ENCODE data around the gene LCN10.

LCN10 gene

DNA sequence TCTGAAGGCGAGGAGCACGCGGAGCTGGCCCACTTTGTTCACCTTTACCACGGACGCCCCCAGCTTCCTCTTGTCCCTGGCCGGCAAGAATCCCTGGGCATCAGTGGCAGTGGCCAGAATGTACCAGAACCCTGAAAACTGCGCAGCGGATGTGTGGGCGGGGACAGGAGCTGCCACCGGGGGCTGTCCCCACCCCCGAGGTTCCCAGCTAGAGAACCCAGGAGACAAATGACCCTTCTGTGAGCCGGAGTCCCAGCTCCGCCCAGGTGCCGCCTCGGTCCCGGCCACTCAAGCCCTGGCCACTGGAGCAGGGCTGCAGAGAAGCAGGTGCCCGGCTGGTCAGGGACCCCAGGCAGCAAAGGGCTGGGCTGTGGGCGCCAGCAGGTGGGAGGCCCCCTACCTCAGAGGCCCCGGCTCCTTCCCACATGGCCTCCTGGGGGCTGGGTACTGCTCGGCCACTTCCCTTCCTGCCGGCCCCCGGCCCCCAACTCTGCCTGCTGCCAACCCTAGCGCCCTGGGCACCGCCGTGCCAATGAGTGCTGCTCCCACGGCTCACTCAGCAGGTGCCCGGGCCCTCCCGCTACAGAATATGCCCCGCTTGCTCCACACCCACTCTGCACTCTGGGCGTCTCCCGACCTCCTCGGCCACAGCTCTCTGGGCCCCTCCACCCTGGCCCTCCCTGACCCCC is 713 bp downstream of the LCN10 start:
- DNase-seq, result no peak
- TF ChIP-seq POLR2A (IDR thresholded peaks at IDR 0.05; ENCODE audit: low read length) (no peak), GATA1 (IDR thresholded peaks at IDR 0.05; ENCODE audit: low read depth, low read length) (no peak)

DNA sequence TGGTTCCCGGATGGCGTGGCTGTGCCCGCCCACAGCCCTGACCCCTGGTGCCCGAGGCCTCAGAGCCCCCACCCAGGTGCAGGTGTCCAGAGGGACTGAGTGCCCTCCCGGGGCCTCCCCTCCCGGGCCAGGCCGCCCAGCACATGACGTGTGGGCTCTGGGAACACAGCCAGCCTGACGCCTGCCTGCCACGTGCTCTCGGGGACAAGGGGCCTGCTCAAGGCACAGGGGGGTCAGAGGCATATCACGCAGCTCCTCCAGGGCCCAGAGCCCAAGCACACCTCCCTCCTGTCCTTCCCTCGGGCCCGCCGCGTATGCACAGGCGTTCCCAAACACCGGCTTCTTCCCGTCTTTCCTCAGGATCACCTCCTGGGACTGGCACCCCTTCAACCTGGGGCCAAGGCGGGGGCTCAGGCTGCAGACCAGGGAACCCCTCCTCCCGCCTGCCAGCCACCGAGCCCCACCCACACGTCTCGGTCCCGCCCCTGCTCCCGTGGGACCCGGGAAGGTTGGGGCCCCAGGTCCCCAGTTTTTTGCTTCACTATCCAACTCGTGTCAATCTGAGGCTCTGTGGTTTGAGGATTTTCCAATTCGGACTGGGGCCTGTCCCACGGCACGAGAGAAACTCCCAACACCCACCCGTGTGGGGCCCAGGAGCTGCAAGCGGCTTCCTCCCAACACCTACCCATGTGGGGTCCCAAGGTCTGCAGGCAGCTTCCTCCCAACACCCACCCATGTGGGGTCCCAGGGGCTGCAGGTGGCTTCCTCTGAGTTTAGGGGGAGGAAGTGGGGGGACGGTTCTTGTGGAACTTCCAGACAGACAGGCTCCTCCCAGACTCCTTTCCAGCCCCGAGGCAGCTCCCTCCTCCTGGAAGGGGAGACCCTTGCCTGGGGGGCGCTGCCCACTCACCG is 1.5 kb downstream of the LCN10 start:
- DNase-seq, result peak; percentile 34 to 45

GRCh38 chr9:136740491-136740890 is 2.2 kb downstream of the LCN10 start:
- DNase-seq, result no peak
- TF ChIP-seq GATA1 (IDR thresholded peaks at IDR 0.05; ENCODE audit: low read depth, low read length), result no peak
- TF ChIP-seq POLR2A (IDR thresholded peaks at IDR 0.05; ENCODE audit: low read length), result no peak

More for the DNA sequence above, 1.5 kb downstream of the LCN10 start:
- no peak for TF ChIP-seq POLR2A (IDR thresholded peaks at IDR 0.05; ENCODE audit: low read length)
- no peak for TF ChIP-seq GATA1 (IDR thresholded peaks at IDR 0.05; ENCODE audit: low read depth, low read length)

- no peak for DNase-seq
- TF ChIP-seq POLR2A (IDR thresholded peaks at IDR 0.05; ENCODE audit: low read length) (no peak), GATA1 (IDR thresholded peaks at IDR 0.05; ENCODE audit: low read depth, low read length) (no peak)
These were observed 2.7 kb downstream of the LCN10 start for GRCh38 chr9:136740069-136740468.

DNA sequence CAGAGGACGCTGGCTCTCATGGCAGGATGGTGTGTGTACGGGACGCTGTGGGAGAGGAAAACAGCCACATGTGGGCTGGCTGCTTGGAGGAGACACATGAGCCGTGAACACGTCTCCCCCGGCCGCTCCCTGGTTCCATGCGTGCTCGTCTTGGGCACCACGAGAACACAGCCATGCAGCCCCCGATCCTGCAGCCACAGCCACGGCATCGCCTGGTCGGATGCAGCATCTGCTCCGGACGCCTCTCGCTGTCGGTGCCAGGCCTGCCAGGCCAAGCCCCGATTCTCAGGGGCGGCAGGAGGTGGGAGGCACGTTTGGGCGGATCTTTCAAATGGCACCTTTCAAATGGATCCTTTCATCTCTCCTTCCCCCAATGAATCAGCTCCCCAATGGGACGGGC is 3.2 kb downstream of the LCN10 start:
- TF ChIP-seq POLR2A (IDR thresholded peaks at IDR 0.05; ENCODE audit: low read length) (no peak), GATA1 (IDR thresholded peaks at IDR 0.05; ENCODE audit: low read depth, low read length) (no peak)
- DNase-seq, result no peak

DNA sequence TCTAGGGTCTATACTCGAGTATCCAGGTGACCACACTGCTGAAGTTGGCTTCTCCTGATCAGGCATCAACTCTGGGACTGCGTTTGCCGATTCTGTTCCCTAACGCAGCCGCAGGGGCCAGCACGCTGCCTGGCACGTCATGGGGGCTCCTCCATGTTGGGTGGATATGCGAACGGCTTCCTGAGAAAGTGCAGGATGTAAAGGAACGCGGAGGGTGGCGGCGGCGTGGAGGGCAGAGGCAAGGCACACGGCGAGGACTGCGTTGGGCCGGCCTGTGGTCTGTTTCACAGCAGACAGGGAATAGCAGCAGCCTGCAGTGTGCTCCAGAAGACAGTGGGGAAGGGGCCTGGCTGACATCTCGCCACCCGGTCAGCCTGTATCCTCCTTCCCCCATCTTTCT is 3.8 kb downstream of the LCN10 start:
- DNase-seq, result no peak
- TF ChIP-seq POLR2A (IDR thresholded peaks at IDR 0.05; ENCODE audit: low read length), result no peak

- TF ChIP-seq POLR2A (IDR thresholded peaks at IDR 0.05; ENCODE audit: low read length) (no peak), GATA1 (IDR thresholded peaks at IDR 0.05; ENCODE audit: low read depth, low read length) (no peak)
- no peak for DNase-seq
These were observed 6.8 kb downstream of the LCN10 start for GRCh38 chr9:136735812-136736480.

GRCh38 chr9:136734837-136735496 is 7.8 kb downstream of the LCN10 start:
- no peak for TF ChIP-seq GATA1 (IDR thresholded peaks at IDR 0.05; ENCODE audit: low read depth, low read length)
- no peak for TF ChIP-seq POLR2A (IDR thresholded peaks at IDR 0.05; ENCODE audit: low read length)
- no peak for DNase-seq

- DNase-seq, result no peak
- TF ChIP-seq POLR2A (IDR thresholded peaks at IDR 0.05; ENCODE audit: low read length) (no peak), GATA1 (IDR thresholded peaks at IDR 0.05; ENCODE audit: low read depth, low read length) (no peak)
These were observed 9.1 kb downstream of the LCN10 start for GRCh38 chr9:136733611-136734010.

GRCh38 chr9:136732444-136733178 is 10.1 kb downstream of the LCN10 start:
- TF ChIP-seq GATA1 (IDR thresholded peaks at IDR 0.05; ENCODE audit: low read depth, low read length), result no peak
- no peak for TF ChIP-seq POLR2A (IDR thresholded peaks at IDR 0.05; ENCODE audit: low read length)
- DNase-seq, result no peak

GRCh38 chr9:136729926-136730325 is 12.8 kb downstream of the LCN10 start:
- no peak for DNase-seq
- TF ChIP-seq GATA1 (IDR thresholded peaks at IDR 0.05; ENCODE audit: low read depth, low read length) (no peak), POLR2A (IDR thresholded peaks at IDR 0.05; ENCODE audit: low read length) (no peak)

DNA sequence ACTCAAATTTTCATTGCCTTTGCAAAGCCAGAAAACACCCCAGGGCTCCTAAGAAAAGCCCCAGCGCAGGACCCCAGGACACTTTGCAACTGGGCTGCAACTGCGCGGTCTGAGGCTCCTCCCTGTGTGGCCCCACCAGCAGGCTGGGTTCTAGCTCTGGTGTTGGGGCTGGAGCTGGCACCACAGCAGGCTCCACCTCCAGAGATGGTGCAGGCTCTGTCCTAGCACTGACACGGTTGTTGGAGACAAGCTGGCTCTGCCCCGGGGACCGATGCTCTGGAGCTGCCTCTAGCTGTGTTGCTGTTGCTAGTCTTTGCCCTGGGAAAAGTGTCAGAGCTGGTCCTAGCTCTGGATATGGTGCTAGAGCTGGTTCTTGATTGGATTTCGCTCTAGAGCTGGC is 13.6 kb downstream of the LCN10 start:
- TF ChIP-seq GATA1 (IDR thresholded peaks at IDR 0.05; ENCODE audit: low read depth, low read length) (no peak), POLR2A (IDR thresholded peaks at IDR 0.05; ENCODE audit: low read length) (no peak)
- peak; percentile 59 to 61 for DNase-seq

- DNase-seq, result peak; percentile 59 to 61
- TF ChIP-seq POLR2A (IDR thresholded peaks at IDR 0.05; ENCODE audit: low read length), result no peak
- TF ChIP-seq GATA1 (IDR thresholded peaks at IDR 0.05; ENCODE audit: low read depth, low read length), result no peak
These were observed 14.1 kb downstream of the LCN10 start for GRCh38 chr9:136728548-136729123.
